ENCODE measurements around the gene CFAP97D1.

CFAP97D1 gene

GRCh38 chr17:43822570-43823190 lies 42.4 kb downstream of the CFAP97D1 start:
- no peaks in the 10 kb centered on the region for H3K36me3 Mint-ChIP-seq
- H3K4me1 Mint-ChIP-seq (ENCODE audit: low read depth): no peaks in the 10 kb centered on the region

GRCh38 chr17:43823350-43824084 lies 43.3 kb downstream of the CFAP97D1 start:
- Mint-ChIP-seq H3K4me3 (no peak overlapping the region), H3K4me1 (ENCODE audit: low read depth) (no peaks in the 10 kb centered on the region), H3K27ac (no peak overlapping the region), H3K36me3 (no peaks in the 10 kb centered on the region), H3K27me3 (no peaks in the 10 kb centered on the region), H3K9me3 (ENCODE audit: low read depth) (no peaks in the 10 kb centered on the region)

More at GRCh38 chr17:43822570-43823190, 42.4 kb downstream of the CFAP97D1 start:
- Mint-ChIP-seq H3K9me3 (ENCODE audit: low read depth) (no peaks in the 10 kb centered on the region), H3K27me3 (no peaks in the 10 kb centered on the region), H3K4me3 (no peak overlapping the region), H3K27ac (no peak overlapping the region)

- Mint-ChIP-seq H3K4me3 (no peak overlapping the region), H3K27me3 (no peaks in the 10 kb centered on the region), H3K4me1 (ENCODE audit: low read depth) (no peaks in the 10 kb centered on the region), H3K27ac (no peak overlapping the region), H3K36me3 (no peaks in the 10 kb centered on the region), H3K9me3 (ENCODE audit: low read depth) (no peaks in the 10 kb centered on the region)
Measured at GRCh38 chr17:43825567-43825966, 45.3 kb downstream of the CFAP97D1 start.

- no peaks in the 10 kb centered on the region for H3K9me3 Mint-ChIP-seq (ENCODE audit: low read depth)
- H3K27ac Mint-ChIP-seq: no peak overlapping the region
- peaks cover 2% of the 10 kb centered on the region for H3K4me1 Mint-ChIP-seq (ENCODE audit: low read depth)
Measured at GRCh38 chr17:43826206-43826605, 46.0 kb downstream of the CFAP97D1 start.

GRCh38 chr17:43827596-43827995 lies 47.4 kb downstream of the CFAP97D1 start:
- H3K27ac Mint-ChIP-seq: no peak overlapping the region
- H3K4me1 Mint-ChIP-seq (ENCODE audit: low read depth): peaks cover 8% of the 10 kb centered on the region
- no peaks in the 10 kb centered on the region for H3K36me3 Mint-ChIP-seq
- no peak overlapping the region for H3K4me3 Mint-ChIP-seq
- H3K27me3 Mint-ChIP-seq: no peaks in the 10 kb centered on the region
- no peaks in the 10 kb centered on the region for H3K9me3 Mint-ChIP-seq (ENCODE audit: low read depth)

More at GRCh38 chr17:43826206-43826605, 46.0 kb downstream of the CFAP97D1 start:
- no peaks in the 10 kb centered on the region for H3K27me3 Mint-ChIP-seq
- no peaks in the 10 kb centered on the region for H3K36me3 Mint-ChIP-seq
- no peak overlapping the region for H3K4me3 Mint-ChIP-seq

- H3K27me3 Mint-ChIP-seq: peaks cover 8% of the 10 kb centered on the region
- no peak overlapping the region for H3K27ac Mint-ChIP-seq
- H3K9me3 Mint-ChIP-seq (ENCODE audit: low read depth): no peaks in the 10 kb centered on the region
- peaks cover 17% of the 10 kb centered on the region for H3K4me1 Mint-ChIP-seq (ENCODE audit: low read depth)
- no peaks in the 10 kb centered on the region for H3K36me3 Mint-ChIP-seq
- H3K4me3 Mint-ChIP-seq: no peak overlapping the region
Measured at GRCh38 chr17:43829738-43830137, 49.5 kb downstream of the CFAP97D1 start.

- Mint-ChIP-seq H3K4me3 (peak overlapping the region; percentile 47), H3K27me3 (peaks cover 8% of the 10 kb centered on the region), H3K4me1 (ENCODE audit: low read depth) (peaks cover 17% of the 10 kb centered on the region), H3K27ac (no peak overlapping the region), H3K9me3 (ENCODE audit: low read depth) (no peaks in the 10 kb centered on the region), H3K36me3 (no peaks in the 10 kb centered on the region)
Measured at GRCh38 chr17:43830510-43831140, 50.4 kb downstream of the CFAP97D1 start.

GRCh38 chr17:43831633-43832032 lies 51.4 kb downstream of the CFAP97D1 start:
- Mint-ChIP-seq H3K27ac (no peak overlapping the region), H3K9me3 (ENCODE audit: low read depth) (no peaks in the 10 kb centered on the region), H3K4me3 (peak overlapping the region; percentile 78), H3K4me1 (ENCODE audit: low read depth) (peaks cover 17% of the 10 kb centered on the region), H3K36me3 (no peaks in the 10 kb centered on the region), H3K27me3 (peaks cover 12% of the 10 kb centered on the region)

GRCh38 chr17:43832168-43832975 lies 52.1 kb downstream of the CFAP97D1 start:
- H3K4me1 Mint-ChIP-seq (ENCODE audit: low read depth): peaks cover 17% of the 10 kb centered on the region
- no peaks in the 10 kb centered on the region for H3K9me3 Mint-ChIP-seq (ENCODE audit: low read depth)
- H3K36me3 Mint-ChIP-seq: no peaks in the 10 kb centered on the region
- peaks cover 12% of the 10 kb centered on the region for H3K27me3 Mint-ChIP-seq
- H3K4me3 Mint-ChIP-seq: peak overlapping the region; percentile 78
- H3K27ac Mint-ChIP-seq: no peak overlapping the region

- Mint-ChIP-seq H3K27me3 (peaks cover 12% of the 10 kb centered on the region), H3K4me3 (peak within 1 kb of the TSS; percentile 86), H3K9me3 (ENCODE audit: low read depth) (no peaks in the 10 kb centered on the region), H3K27ac (peak within 1 kb of the TSS; percentile 22), H3K4me1 (ENCODE audit: low read depth) (peaks cover 17% of the 10 kb centered on the region), H3K36me3 (no peaks in the 10 kb centered on the region)
Measured at GRCh38 chr17:43832976-43833829, 53.0 kb downstream of the CFAP97D1 start, which contains the start of gene MPP3. Gene MPP3, minus strand, starts transcription at chr17:43833146. Its CDS starts 1,240 bp downstream, at chr17:43831906.

GRCh38 chr17:43834106-43834505 lies 53.9 kb downstream of the CFAP97D1 start:
- Mint-ChIP-seq H3K4me3 (peak overlapping the region; percentile 86), H3K27me3 (peaks cover 12% of the 10 kb centered on the region), H3K9me3 (ENCODE audit: low read depth) (no peaks in the 10 kb centered on the region), H3K27ac (no peak overlapping the region), H3K4me1 (ENCODE audit: low read depth) (peaks cover 17% of the 10 kb centered on the region), H3K36me3 (no peaks in the 10 kb centered on the region)

Data from activated naive CD8-positive, alpha-beta T cell (primary cell).